Uterus (tissue), 2 donors: ENCODE data around the gene CECR2.

ENCODE experiments used
- POLR2A ChIP-seq, 2 donors: fragments of 450-650 bp; IDR thresholded peaks; one replicate each; pipeline ENCODE4 v1.6.1; 2016; ENCODE audit warnings: antibody characterized with exemption in 2 of 2, mild to moderate bottlenecking in 1 of 2, moderate library complexity in 1 of 2
- TF ChIP-seq, protein P1 (sequence below), 4 experiments: fragments of 200-600 bp in 2 of 4; fragments of 450-650 bp in 2 of 4; sonication (generic) in 2 of 4; IDR thresholded peaks; one replicate each; pipeline ENCODE4 v1.5.1; 2016 to 2019; ENCODE audit warnings: antibody characterized with exemption in 4 of 4, mild to moderate bottlenecking in 2 of 4, moderate library complexity in 1 of 4

DNA sequence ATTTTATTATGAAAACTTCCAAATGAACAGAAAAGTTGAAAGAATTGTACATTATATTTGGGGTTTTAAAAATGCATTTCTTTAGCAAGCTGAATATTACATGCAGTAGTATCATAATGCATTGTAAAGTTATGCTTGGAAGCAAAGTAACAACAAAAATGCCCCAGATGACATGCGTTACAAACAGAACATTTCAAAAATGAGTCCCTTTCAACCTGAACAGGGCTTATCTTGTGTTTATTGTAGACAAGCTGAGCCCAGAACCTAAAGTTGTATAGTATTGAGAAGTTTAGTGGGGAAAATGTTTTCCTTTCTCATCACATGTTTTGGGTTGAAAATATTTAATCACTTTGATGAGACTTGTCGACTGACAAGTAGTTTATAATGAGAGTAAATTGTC lies 68.8 kb downstream of the CECR2 start:
- TF ChIP-seq, protein P1, sequence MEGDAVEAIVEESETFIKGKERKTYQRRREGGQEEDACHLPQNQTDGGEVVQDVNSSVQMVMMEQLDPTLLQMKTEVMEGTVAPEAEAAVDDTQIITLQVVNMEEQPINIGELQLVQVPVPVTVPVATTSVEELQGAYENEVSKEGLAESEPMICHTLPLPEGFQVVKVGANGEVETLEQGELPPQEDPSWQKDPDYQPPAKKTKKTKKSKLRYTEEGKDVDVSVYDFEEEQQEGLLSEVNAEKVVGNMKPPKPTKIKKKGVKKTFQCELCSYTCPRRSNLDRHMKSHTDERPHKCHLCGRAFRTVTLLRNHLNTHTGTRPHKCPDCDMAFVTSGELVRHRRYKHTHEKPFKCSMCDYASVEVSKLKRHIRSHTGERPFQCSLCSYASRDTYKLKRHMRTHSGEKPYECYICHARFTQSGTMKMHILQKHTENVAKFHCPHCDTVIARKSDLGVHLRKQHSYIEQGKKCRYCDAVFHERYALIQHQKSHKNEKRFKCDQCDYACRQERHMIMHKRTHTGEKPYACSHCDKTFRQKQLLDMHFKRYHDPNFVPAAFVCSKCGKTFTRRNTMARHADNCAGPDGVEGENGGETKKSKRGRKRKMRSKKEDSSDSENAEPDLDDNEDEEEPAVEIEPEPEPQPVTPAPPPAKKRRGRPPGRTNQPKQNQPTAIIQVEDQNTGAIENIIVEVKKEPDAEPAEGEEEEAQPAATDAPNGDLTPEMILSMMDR (IDR thresholded peaks at IDR 0.05), result no peak
- TF ChIP-seq POLR2A (IDR thresholded peaks at IDR 0.05), result no peak
